SH-SY5Y (cell line): ENCODE measurements around the gene TTC27.

ENCODE experiments used
- GATA2 ChIP-seq: IDR thresholded peaks from 2 replicates; pipeline ENCODE4 v1.6.1; 2011; ENCODE audit warnings: mild to moderate bottlenecking, low read depth, low read length
- GATA3 ChIP-seq: IDR thresholded peaks from 2 replicates; pipeline ENCODE4 v1.6.1; 2011; ENCODE audit warnings: low read depth, mild to moderate bottlenecking, low read length, moderate library complexity

TTC27 gene

GRCh38 chr2:32750880-32751279, 123.0 kb downstream of the TTC27 start:
- no peak for TF ChIP-seq GATA2
- TF ChIP-seq GATA3 = no peak

- TF ChIP-seq GATA2 = no peak
- no peak for TF ChIP-seq GATA3
These were observed 124.4 kb downstream of the TTC27 start for GRCh38 chr2:32752205-32752604.

GRCh38 chr2:32752952-32753351, 125.1 kb downstream of the TTC27 start:
- TF ChIP-seq GATA3 = no peak
- TF ChIP-seq GATA2 = no peak

- TF ChIP-seq GATA2 (no peak), GATA3 (no peak)
These were observed 127.8 kb downstream of the TTC27 start for GRCh38 chr2:32755666-32756065.

GRCh38 chr2:32756074-32756727, 128.4 kb downstream of the TTC27 start:
- TF ChIP-seq GATA3 = no peak
- no peak for TF ChIP-seq GATA2

GRCh38 chr2:32758232-32758631, 130.4 kb downstream of the TTC27 start:
- TF ChIP-seq GATA2 = no peak
- TF ChIP-seq GATA3 = no peak

GRCh38 chr2:32760628-32761027, 132.8 kb downstream of the TTC27 start:
- TF ChIP-seq GATA3 = no peak

GRCh38 chr2:32768387-32769174, 140.7 kb downstream of the TTC27 start:
- TF ChIP-seq GATA2 = no peak
- no peak for TF ChIP-seq GATA3

GRCh38 chr2:32770360-32770759, 142.5 kb downstream of the TTC27 start:
- no peak for TF ChIP-seq GATA3
- no peak for TF ChIP-seq GATA2

GRCh38 chr2:32772638-32773447, 145.0 kb downstream of the TTC27 start:
- TF ChIP-seq GATA3 = no peak
- TF ChIP-seq GATA2 = no peak

GRCh38 chr2:32773448-32773808, 145.6 kb downstream of the TTC27 start:
- TF ChIP-seq GATA2 (no peak), GATA3 (no peak)

- TF ChIP-seq GATA2 = 0 out of 2 replicates have a peak, but pooled peaks have one; percentile 12
- no peak for TF ChIP-seq GATA3
These were observed 148.1 kb downstream of the TTC27 start for GRCh38 chr2:32775954-32776353.

- TF ChIP-seq GATA3 (no peak), GATA2 (no peak)
These were observed 149.9 kb downstream of the TTC27 start for GRCh38 chr2:32777714-32778113.

- no peak for TF ChIP-seq GATA3
- TF ChIP-seq GATA2 = no peak
These were observed 153.1 kb downstream of the TTC27 start for GRCh38 chr2:32780961-32781360.
